ENCODE measurements around the gene CELSR3. TPM values are rescaled to one million over a fixed set of nuclear protein-coding genes. Genes with fewer than 3 reads are reported as not detected.

CELSR3 gene
- polyA plus RNA-seq, 2 of the 4 experiments (the other 2 are of a cell fraction): 2.2 to 4.8 TPM

DNA sequence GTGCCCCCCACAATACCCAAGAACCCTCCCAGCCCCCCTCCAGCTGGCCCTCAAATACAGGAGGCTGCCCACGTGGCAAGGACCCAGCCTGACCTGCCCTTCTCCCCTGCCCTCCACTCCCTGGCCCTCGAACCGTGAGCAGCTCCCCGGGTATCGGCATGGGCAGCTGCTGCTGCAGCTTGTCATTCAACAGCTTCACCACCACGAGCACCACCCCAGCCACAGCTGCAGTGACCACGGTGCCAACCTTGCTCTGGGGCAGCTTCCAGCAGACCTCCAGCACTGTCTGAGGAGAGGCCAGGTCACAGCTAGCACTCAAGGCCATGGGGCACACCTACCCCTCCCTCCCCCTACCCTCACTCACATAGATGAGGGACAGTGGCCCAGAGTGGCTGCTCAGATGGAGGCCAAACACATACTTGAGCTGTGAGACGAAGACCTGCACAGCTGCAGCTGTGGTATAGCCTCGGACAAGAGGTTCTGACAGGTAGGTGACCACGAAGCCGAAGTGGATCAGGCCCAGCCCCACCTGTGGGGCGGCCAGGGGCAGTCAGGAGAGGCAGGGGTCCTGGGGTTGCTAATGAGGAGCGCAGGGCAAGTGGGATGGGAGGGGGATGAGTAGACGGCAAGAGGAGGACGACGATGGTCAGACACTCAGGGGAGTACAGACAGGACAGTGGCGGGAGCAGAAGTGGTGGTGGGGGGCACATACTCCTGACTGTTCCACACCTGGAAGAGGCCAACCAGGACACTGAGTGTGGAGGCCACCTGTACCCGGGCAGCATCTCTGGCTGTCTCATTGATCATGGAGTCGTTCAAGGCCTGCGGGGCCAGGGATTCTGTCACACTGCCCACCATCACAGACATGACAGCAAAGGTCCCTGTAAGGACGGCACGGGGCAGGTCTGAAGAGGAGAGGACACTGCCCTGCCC, 30.9 kb downstream of the CELSR3 start:
- CTCF ChIA-PET: interaction anchor here (0.6 to 1.5 kb wide), 3 partner anchors 33 to 53 kb away, joined by 3 to 5 read pairs (median 4); no protein-coding TSS in a partner anchor
- no peak for DNase-seq (ENCODE audit: low read depth in 1 of 2, low spot score in 1 of 2)
- Histone ChIP-seq H3K4me2 (no peak overlapping the region), H3K4me3 (no peak overlapping the region), H3K9me3 (no peaks in the 10 kb centered on the region), H3K4me1 (peaks cover 16% of the 10 kb centered on the region), H3K27ac (no peak overlapping the region)
- FAIRE-seq: no peak
- WGBS (ENCODE audit: missing lambda C conversion rate): 96% methylated on average over 16 of the region's 22 CpGs
- POLR2A ChIA-PET: no interaction called here
- ATAC-seq: no peak
- TF ChIP-seq CHD4 (IDR thresholded peaks at IDR 0.05; ENCODE audit: borderline replicate concordance): no peak
- TF ChIP-seq RFX5 (IDR thresholded peaks at IDR 0.05): no peak
- TF ChIP-seq, protein P1, sequence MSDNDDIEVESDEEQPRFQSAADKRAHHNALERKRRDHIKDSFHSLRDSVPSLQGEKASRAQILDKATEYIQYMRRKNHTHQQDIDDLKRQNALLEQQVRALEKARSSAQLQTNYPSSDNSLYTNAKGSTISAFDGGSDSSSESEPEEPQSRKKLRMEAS (IDR thresholded peaks at IDR 0.05): no peak
- no peak for TF ChIP-seq MAFK (IDR thresholded peaks at IDR 0.05; ENCODE audit: partially characterized antibody)
- TF ChIP-seq REST (IDR thresholded peaks at IDR 0.05): no peak
- TF ChIP-seq PHF8 (IDR thresholded peaks at IDR 0.05; ENCODE audit: borderline replicate concordance, low read depth): no peak

DNA sequence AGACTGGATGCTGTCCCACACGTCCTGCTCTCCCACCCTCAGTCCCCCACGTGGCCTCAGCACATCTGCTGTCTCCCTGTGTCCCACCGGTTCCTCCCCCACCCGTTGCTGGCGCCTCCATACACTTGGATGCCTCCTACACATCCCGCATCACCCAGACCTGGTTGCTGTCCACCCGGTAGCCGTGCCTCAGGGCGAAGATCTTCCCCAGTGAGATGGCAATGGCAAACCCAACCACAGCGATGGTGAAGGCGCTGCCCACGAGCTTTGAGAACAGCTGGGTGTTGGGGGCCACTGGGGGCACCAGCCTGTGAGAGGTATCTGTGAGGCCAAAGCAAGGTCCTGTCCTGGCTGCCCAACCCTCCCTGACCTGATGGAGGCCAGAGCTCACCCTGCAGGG, 31.9 kb downstream of the CELSR3 start:
- Histone ChIP-seq H3K4me3 (no peak overlapping the region), H3K27ac (no peak overlapping the region), H3K4me1 (peaks cover 8% of the 10 kb centered on the region), H3K4me2 (no peak overlapping the region), H3K9me3 (no peaks in the 10 kb centered on the region)
- FAIRE-seq: no peak
- DNase-seq (ENCODE audit: low read depth in 1 of 2, low spot score in 1 of 2): no peak
- POLR2A ChIA-PET: no interaction called here
- WGBS (ENCODE audit: missing lambda C conversion rate): 96% methylated on average over 8 of the region's 12 CpGs
- TF ChIP-seq BHLHE40 (IDR thresholded peaks at IDR 0.05; ENCODE audit: low read depth, low read length): no peak
- no peak for TF ChIP-seq ESRRA (IDR thresholded peaks at IDR 0.05; ENCODE audit: borderline replicate concordance, low read length)
- no peak for TF ChIP-seq HEYL (CRISPR knock-in tag; IDR thresholded peaks at IDR 0.05)
- TF ChIP-seq, protein P2, sequence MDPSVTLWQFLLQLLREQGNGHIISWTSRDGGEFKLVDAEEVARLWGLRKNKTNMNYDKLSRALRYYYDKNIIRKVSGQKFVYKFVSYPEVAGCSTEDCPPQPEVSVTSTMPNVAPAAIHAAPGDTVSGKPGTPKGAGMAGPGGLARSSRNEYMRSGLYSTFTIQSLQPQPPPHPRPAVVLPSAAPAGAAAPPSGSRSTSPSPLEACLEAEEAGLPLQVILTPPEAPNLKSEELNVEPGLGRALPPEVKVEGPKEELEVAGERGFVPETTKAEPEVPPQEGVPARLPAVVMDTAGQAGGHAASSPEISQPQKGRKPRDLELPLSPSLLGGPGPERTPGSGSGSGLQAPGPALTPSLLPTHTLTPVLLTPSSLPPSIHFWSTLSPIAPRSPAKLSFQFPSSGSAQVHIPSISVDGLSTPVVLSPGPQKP (IDR thresholded peaks at IDR 0.05; ENCODE audit: low read depth, low read length): no peak
- TF ChIP-seq USF2 (IDR thresholded peaks at IDR 0.05): no peak
- no peak for TF ChIP-seq MAFK (IDR thresholded peaks at IDR 0.05; ENCODE audit: partially characterized antibody)
- no peak for TF ChIP-seq FOSL2 (IDR thresholded peaks at IDR 0.05)
- no peak for TF ChIP-seq FOSL2 (CRISPR knock-in tag; IDR thresholded peaks at IDR 0.05)
- TF ChIP-seq ZNF302 (CRISPR knock-in tag; IDR thresholded peaks at IDR 0.05): no peak
- TF ChIP-seq HOXA7 (CRISPR knock-in tag; IDR thresholded peaks at IDR 0.05): no peak
- TF ChIP-seq NPAS2 (CRISPR knock-in tag; IDR thresholded peaks at IDR 0.05; ENCODE audit: borderline replicate concordance): no peak
- no peak for TF ChIP-seq RNF2 (IDR thresholded peaks at IDR 0.05; ENCODE audit: borderline replicate concordance, low read depth)
- TF ChIP-seq FOXS1 (CRISPR knock-in tag; IDR thresholded peaks at IDR 0.05): no peak
- TF ChIP-seq JUN (IDR thresholded peaks at IDR 0.05): no peak
- TF ChIP-seq RAD21 (conservative IDR thresholded peaks at IDR 0.05 in 1 of 2, IDR thresholded peaks at IDR 0.05 in 1 of 2): no peak
- no peak for TF ChIP-seq ZFP36 (IDR thresholded peaks at IDR 0.05; ENCODE audit: borderline replicate concordance, partially characterized antibody)
- no peak for TF ChIP-seq EP300 (IDR thresholded peaks at IDR 0.05)
- no peak for TF ChIP-seq E2F6 (IDR thresholded peaks at IDR 0.05; ENCODE audit: borderline replicate concordance, low read depth)
- CTCF ChIA-PET: interaction anchor here (0.6 to 1.5 kb wide), 3 partner anchors 32 to 74 kb away, joined by 4 to 5 read pairs (median 4); no protein-coding TSS in a partner anchor
- no peak for ATAC-seq

Data from A549 (cell line).